ENCODE data around the gene BRCA2.
A peak's percentile ranks its signal among the peaks of the same experiment; 100 is the strongest.

The BRCA2 gene

DNA sequence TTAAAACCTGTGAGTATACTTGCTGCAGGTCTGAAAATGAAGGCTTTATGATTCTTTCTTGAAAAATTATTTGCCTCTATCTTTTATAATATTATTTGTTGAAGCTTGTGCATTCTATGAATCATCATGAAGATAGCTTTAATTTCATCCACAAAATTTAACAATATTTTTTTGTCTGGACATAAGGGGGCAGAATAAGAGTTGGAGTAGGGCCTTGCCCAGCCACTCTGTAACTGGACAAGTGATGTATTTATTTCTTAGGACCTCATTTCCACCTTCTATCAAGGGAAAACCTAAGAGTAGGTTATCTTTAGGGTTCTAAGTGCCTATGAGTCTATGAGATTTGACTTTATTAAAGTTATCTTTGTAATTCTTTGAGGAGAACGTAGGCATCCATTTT lies 62.7 kb downstream of the BRCA2 start:
- H3K4me3 ChIP-seq (ENCODE audit: low read length) = no peak overlapping the region
- H3K27me3 ChIP-seq (replicated peaks; ENCODE audit: insufficient read depth, low read length) = no peaks in the 10 kb centered on the region
- H3K4me2 ChIP-seq (ENCODE audit: low read depth, low read length) = no peak overlapping the region
- H3K36me3 ChIP-seq (replicated peaks; ENCODE audit: insufficient read depth, low read length) = no peaks in the 10 kb centered on the region
- TF ChIP-seq CTCF (IDR thresholded peaks at IDR 0.05; ENCODE audit: low read length) (no peak), EZH2 (optimal IDR thresholded peaks at IDR 0.05; ENCODE audit: low read depth, low read length) (no peak), EZH2phosphoT487 (IDR thresholded peaks at IDR 0.05; ENCODE audit: low read length) (no peak)
- no peaks in the 10 kb centered on the region for H3K9me3 ChIP-seq (replicated peaks; ENCODE audit: insufficient read depth, low read length)
- H3K9ac ChIP-seq (ENCODE audit: low read length) = no peak overlapping the region
- H3K4me1 ChIP-seq (ENCODE audit: low read length) = no peaks in the 10 kb centered on the region
- no peaks in the 10 kb centered on the region for H3F3A ChIP-seq (ENCODE audit: insufficient read depth, low read length)
- H2AFZ ChIP-seq (ENCODE audit: low read length) = no peak overlapping the region
- H3K79me2 ChIP-seq (ENCODE audit: low read length) = no peaks in the 10 kb centered on the region
- no peaks in the 10 kb centered on the region for H3K9me2 ChIP-seq (replicated peaks; ENCODE audit: insufficient read depth, low read length)
- no peak overlapping the region for H3K27ac ChIP-seq (ENCODE audit: low read length)
- DNase-seq = no peak
- H4K20me1 ChIP-seq (ENCODE audit: insufficient read depth, low read length) = no peaks in the 10 kb centered on the region

DNA sequence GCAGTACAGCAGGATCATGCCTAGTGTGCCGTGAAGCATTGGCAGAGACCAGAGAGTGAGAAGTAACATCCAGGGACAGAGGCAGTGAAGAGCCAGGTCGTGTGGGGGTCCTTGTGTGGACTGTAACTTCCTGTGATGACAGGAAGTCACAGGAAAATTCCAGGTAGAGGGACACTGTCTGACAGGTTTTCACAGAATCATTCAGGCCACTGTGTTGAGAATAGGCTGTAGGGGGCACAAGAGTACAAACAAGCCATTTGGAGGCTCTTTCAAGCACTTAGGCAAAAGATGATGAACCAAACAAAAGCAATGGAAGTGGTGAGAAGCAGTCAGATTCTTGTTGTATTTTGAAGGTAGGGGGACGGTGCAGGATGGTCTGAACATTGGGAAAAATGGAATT lies 66.2 kb downstream of the BRCA2 start:
- no peaks in the 10 kb centered on the region for H3K79me2 ChIP-seq (ENCODE audit: low read length)
- H3K4me2 ChIP-seq (ENCODE audit: low read depth, low read length) = no peak overlapping the region
- no peak for TF ChIP-seq EZH2phosphoT487 (IDR thresholded peaks at IDR 0.05; ENCODE audit: low read length)
- no peak for TF ChIP-seq EZH2 (optimal IDR thresholded peaks at IDR 0.05; ENCODE audit: low read depth, low read length)
- TF ChIP-seq CTCF (IDR thresholded peaks at IDR 0.05; ENCODE audit: low read length) = peak; percentile 54
- no peaks in the 10 kb centered on the region for H3K36me3 ChIP-seq (replicated peaks; ENCODE audit: insufficient read depth, low read length)
- H3K27me3 ChIP-seq (replicated peaks; ENCODE audit: insufficient read depth, low read length) = no peaks in the 10 kb centered on the region
- no peak overlapping the region for H3K9ac ChIP-seq (ENCODE audit: low read length)
- no peaks in the 10 kb centered on the region for H3K9me2 ChIP-seq (replicated peaks; ENCODE audit: insufficient read depth, low read length)
- peaks cover 17% of the 10 kb centered on the region for H3K4me1 ChIP-seq (ENCODE audit: low read length)
- H3K4me3 ChIP-seq (ENCODE audit: low read length) = no peak overlapping the region
- H3F3A ChIP-seq (ENCODE audit: insufficient read depth, low read length) = no peaks in the 10 kb centered on the region
- DNase-seq = no peak
- H3K27ac ChIP-seq (ENCODE audit: low read length) = no peak overlapping the region
- no peak overlapping the region for H2AFZ ChIP-seq (ENCODE audit: low read length)
- H4K20me1 ChIP-seq (ENCODE audit: insufficient read depth, low read length) = no peaks in the 10 kb centered on the region
- no peaks in the 10 kb centered on the region for H3K9me3 ChIP-seq (replicated peaks; ENCODE audit: insufficient read depth, low read length)

GRCh38 chr13:32383836-32384618 lies 68.7 kb downstream of the BRCA2 start:
- Histone ChIP-seq H4K20me1 (ENCODE audit: insufficient read depth, low read length) (no peaks in the 10 kb centered on the region), H3K27ac (ENCODE audit: low read length) (peak overlapping the region; percentile 18; the same call in 1 of the 2 replicates), H3F3A (ENCODE audit: insufficient read depth, low read length) (no peaks in the 10 kb centered on the region), H3K79me2 (ENCODE audit: low read length) (no peaks in the 10 kb centered on the region), H3K9me2 (replicated peaks; ENCODE audit: insufficient read depth, low read length) (no peaks in the 10 kb centered on the region), H3K9me3 (replicated peaks; ENCODE audit: insufficient read depth, low read length) (no peaks in the 10 kb centered on the region), H3K4me1 (ENCODE audit: low read length) (peaks cover 21% of the 10 kb centered on the region), H3K27me3 (replicated peaks; ENCODE audit: insufficient read depth, low read length) (no peaks in the 10 kb centered on the region), H3K4me2 (ENCODE audit: low read depth, low read length) (no peak overlapping the region), H2AFZ (ENCODE audit: low read length) (no peak overlapping the region), H3K9ac (ENCODE audit: low read length) (no peak overlapping the region), H3K4me3 (ENCODE audit: low read length) (no peak overlapping the region), H3K36me3 (replicated peaks; ENCODE audit: insufficient read depth, low read length) (no peaks in the 10 kb centered on the region)
- DNase-seq = no peak
- TF ChIP-seq EZH2 (optimal IDR thresholded peaks at IDR 0.05; ENCODE audit: low read depth, low read length) = no peak
- no peak for TF ChIP-seq CTCF (IDR thresholded peaks at IDR 0.05; ENCODE audit: low read length)
- TF ChIP-seq EZH2phosphoT487 (IDR thresholded peaks at IDR 0.05; ENCODE audit: low read length) = no peak
